D721Med (cell line): ENCODE measurements around the gene OR52M1.
"Not testable (repeated sequence)": the region's sequence is repeated elsewhere in the genome, so short reads cannot be mapped to it uniquely, and the experiment has no call there.

ENCODE experiments used
- DNase-seq: peaks from one replicate; pipeline ENCODE4 v3.0.0; 2011; ENCODE audit warnings: low spot score; ENCODE audit not compliant: insufficient read length
- FAIRE-seq: peaks from 2 replicates; lab custom pipeline; 2011; peaks lifted over from hg19 to GRCh38; lab: Jason Lieb, UNC
- CTCF ChIP-seq: IDR thresholded peaks from 2 replicates; pipeline ENCODE4 v1.5.1; 2012; ENCODE audit warnings: mild to moderate bottlenecking, control low read depth; ENCODE audit not compliant: insufficient read depth; ENCODE audit errors: missing control alignments

OR52M1 gene

GRCh38 chr11:4514196-4514595 is 30.8 kb upstream of the OR52M1 start:
- no peak for TF ChIP-seq CTCF
- no peak for DNase-seq
- FAIRE-seq, result no peak

GRCh38 chr11:4522339-4522738 is 22.7 kb upstream of the OR52M1 start:
- no peak for TF ChIP-seq CTCF
- no peak for FAIRE-seq
- DNase-seq, result no peak

GRCh38 chr11:4522752-4523151 is 22.2 kb upstream of the OR52M1 start:
- DNase-seq, result no peak
- no peak for FAIRE-seq
- no peak for TF ChIP-seq CTCF

GRCh38 chr11:4523666-4524065 is 21.3 kb upstream of the OR52M1 start:
- DNase-seq (no peak), FAIRE-seq (no peak)
- TF ChIP-seq CTCF, result no peak

- FAIRE-seq (no peak), DNase-seq (no peak)
- no peak for TF ChIP-seq CTCF
These were observed 17.1 kb upstream of the OR52M1 start for GRCh38 chr11:4527926-4528325.

GRCh38 chr11:4531686-4532085 is 13.3 kb upstream of the OR52M1 start:
- not testable (repeated sequence) for FAIRE-seq, DNase-seq

- no peak for DNase-seq
- peak; percentile 58 for TF ChIP-seq CTCF
- FAIRE-seq, result no peak
These were observed 5.3 kb upstream of the OR52M1 start for GRCh38 chr11:4539603-4540219.

- DNase-seq (no peak), FAIRE-seq (no peak)
- TF ChIP-seq CTCF, result no peak
These were observed 3.9 kb upstream of the OR52M1 start for GRCh38 chr11:4541071-4541470.
